ENCODE data around the gene DIP2B.

The DIP2B gene

GRCh38 chr12:50628394-50628793, 123.6 kb downstream of the DIP2B start:
- TF ChIP-seq GATA2 (IDR thresholded peaks at IDR 0.05; ENCODE audit: low read depth, low read length) (no peak), GATA3 (IDR thresholded peaks at IDR 0.05; ENCODE audit: low read depth, low read length) (no peak)

- no peak for TF ChIP-seq GATA3 (IDR thresholded peaks at IDR 0.05; ENCODE audit: low read depth, low read length)
- TF ChIP-seq GATA2 (IDR thresholded peaks at IDR 0.05; ENCODE audit: low read depth, low read length) = no peak
Measured at GRCh38 chr12:50633955-50634354, 129.2 kb downstream of the DIP2B start.

- TF ChIP-seq GATA2 (IDR thresholded peaks at IDR 0.05; ENCODE audit: low read depth, low read length) (no peak), GATA3 (IDR thresholded peaks at IDR 0.05; ENCODE audit: low read depth, low read length) (no peak)
Measured at GRCh38 chr12:50634379-50634778, 129.6 kb downstream of the DIP2B start.

GRCh38 chr12:50635364-50635763, 130.6 kb downstream of the DIP2B start:
- TF ChIP-seq GATA2 (IDR thresholded peaks at IDR 0.05; ENCODE audit: low read depth, low read length) (no peak), GATA3 (IDR thresholded peaks at IDR 0.05; ENCODE audit: low read depth, low read length) (no peak)

- no peak for TF ChIP-seq GATA3 (IDR thresholded peaks at IDR 0.05; ENCODE audit: low read depth, low read length)
- no peak for TF ChIP-seq GATA2 (IDR thresholded peaks at IDR 0.05; ENCODE audit: low read depth, low read length)
Measured at GRCh38 chr12:50635857-50636256, 131.1 kb downstream of the DIP2B start.

- TF ChIP-seq GATA2 (IDR thresholded peaks at IDR 0.05; ENCODE audit: low read depth, low read length) = no peak
- no peak for TF ChIP-seq GATA3 (IDR thresholded peaks at IDR 0.05; ENCODE audit: low read depth, low read length)
Measured at GRCh38 chr12:50636505-50636904, 131.7 kb downstream of the DIP2B start.

GRCh38 chr12:50637870-50638481, 133.2 kb downstream of the DIP2B start:
- no peak for TF ChIP-seq GATA3 (IDR thresholded peaks at IDR 0.05; ENCODE audit: low read depth, low read length)
- TF ChIP-seq GATA2 (IDR thresholded peaks at IDR 0.05; ENCODE audit: low read depth, low read length) = no peak

GRCh38 chr12:50638482-50638880, 133.7 kb downstream of the DIP2B start:
- no peak for TF ChIP-seq GATA3 (IDR thresholded peaks at IDR 0.05; ENCODE audit: low read depth, low read length)
- no peak for TF ChIP-seq GATA2 (IDR thresholded peaks at IDR 0.05; ENCODE audit: low read depth, low read length)

GRCh38 chr12:50639721-50640120, 134.9 kb downstream of the DIP2B start:
- TF ChIP-seq GATA2 (IDR thresholded peaks at IDR 0.05; ENCODE audit: low read depth, low read length) = no peak
- no peak for TF ChIP-seq GATA3 (IDR thresholded peaks at IDR 0.05; ENCODE audit: low read depth, low read length)

GRCh38 chr12:50640321-50640939, 135.6 kb downstream of the DIP2B start:
- TF ChIP-seq GATA2 (IDR thresholded peaks at IDR 0.05; ENCODE audit: low read depth, low read length) = no peak
- TF ChIP-seq GATA3 (IDR thresholded peaks at IDR 0.05; ENCODE audit: low read depth, low read length) = no peak

- TF ChIP-seq GATA2 (IDR thresholded peaks at IDR 0.05; ENCODE audit: low read depth, low read length) (no peak), GATA3 (IDR thresholded peaks at IDR 0.05; ENCODE audit: low read depth, low read length) (no peak)
Measured at GRCh38 chr12:50641566-50641965, 136.8 kb downstream of the DIP2B start.

- TF ChIP-seq GATA3 (IDR thresholded peaks at IDR 0.05; ENCODE audit: low read depth, low read length) = no peak
- TF ChIP-seq GATA2 (IDR thresholded peaks at IDR 0.05; ENCODE audit: low read depth, low read length) = no peak
Measured at GRCh38 chr12:50642035-50642451, 137.3 kb downstream of the DIP2B start.

- no peak for TF ChIP-seq GATA3 (IDR thresholded peaks at IDR 0.05; ENCODE audit: low read depth, low read length)
- TF ChIP-seq GATA2 (IDR thresholded peaks at IDR 0.05; ENCODE audit: low read depth, low read length) = no peak
Measured at GRCh38 chr12:50642761-50643160, 138.0 kb downstream of the DIP2B start.

- no peak for TF ChIP-seq GATA3 (IDR thresholded peaks at IDR 0.05; ENCODE audit: low read depth, low read length)
- no peak for TF ChIP-seq GATA2 (IDR thresholded peaks at IDR 0.05; ENCODE audit: low read depth, low read length)
Measured at GRCh38 chr12:50647031-50647430, 142.2 kb downstream of the DIP2B start.

GRCh38 chr12:50647479-50647878, 142.7 kb downstream of the DIP2B start:
- TF ChIP-seq GATA2 (IDR thresholded peaks at IDR 0.05; ENCODE audit: low read depth, low read length) (no peak), GATA3 (IDR thresholded peaks at IDR 0.05; ENCODE audit: low read depth, low read length) (no peak)

Measured in SH-SY5Y (cell line).